Cardiac septum (tissue), 1 donor: Measurements from ENCODE around the gene CHP1. TPM values are rescaled to one million over a fixed set of nuclear protein-coding genes. Genes with fewer than 3 reads are reported as not detected.
"Not testable (repeated sequence)": the region's sequence is repeated elsewhere in the genome, so short reads cannot be mapped to it uniquely, and the experiment has no call there.

Experiments
- DNase-seq: peaks from one replicate; pipeline ENCODE4 v3.0.0-alpha.2; 2020; ENCODE audit warnings: low spot score
- intact Hi-C: fragments of 100-400 bp; cut with DNase I; formaldehyde crosslinking; loops from one replicate; pipeline ENCODE4 v1.14.0; 2022
- long read RNA-seq: library from polyadenylated mRNA; unstranded; transcript quantifications from one replicate; pipeline ENCODE4 v2.0.0, GENCODE V29; 2021
- total RNA-seq: library from RNA; stranded (reverse); fragmentation: NEBNext Ultra II Directional; extraction: Animal tissue kit (Norgen Biotek cat#: 25700); gene quantifications from one replicate; pipeline ENCODE4 v1.2.1, GENCODE V29; 2021
- donor health status: DM: no; HTN: no; CAD: no.

CHP1 gene
- 104 TPM for total RNA-seq
- long read RNA-seq, partial matches to known transcripts: 1 of 13 reads
- long read RNA-seq, other reads (novel, unspliced or antisense): 8 of 13 reads

DNA sequence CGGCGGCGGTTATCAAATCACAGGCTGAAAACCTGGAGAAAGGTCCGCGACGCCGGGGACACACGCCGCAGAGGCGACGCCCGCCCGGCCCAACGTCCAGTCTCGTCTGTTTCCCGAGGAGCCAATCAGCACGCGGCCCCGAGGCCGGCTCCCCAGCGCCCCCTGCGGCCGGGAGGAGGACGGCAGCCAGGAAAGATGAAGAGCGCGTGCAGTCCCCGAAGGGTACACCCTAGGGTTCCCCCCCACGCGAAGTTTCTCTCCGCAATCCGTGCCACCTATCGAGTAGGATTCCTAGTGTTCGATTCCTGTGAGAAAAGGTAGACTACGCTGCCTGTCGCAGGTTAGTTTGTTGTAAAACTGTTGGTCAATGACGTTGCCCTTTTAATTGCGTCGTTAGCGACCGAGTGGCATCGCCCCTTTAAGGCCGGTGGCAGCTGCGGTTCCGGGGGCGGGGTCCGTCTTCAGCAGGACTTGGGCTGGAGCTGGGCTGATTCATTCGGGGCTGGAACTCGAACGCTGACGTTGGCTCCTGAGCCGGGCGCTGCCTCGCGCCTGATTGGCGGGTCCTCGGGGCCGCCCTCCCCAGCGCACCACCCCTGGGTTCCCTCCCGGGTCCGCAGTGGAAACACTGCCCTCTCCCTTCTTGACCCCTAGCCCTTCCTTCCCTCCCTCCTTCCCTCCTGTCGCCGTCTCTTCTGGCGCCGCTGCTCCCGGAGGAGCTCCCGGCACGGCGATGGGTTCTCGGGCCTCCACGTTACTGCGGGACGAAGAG lies at the start of gene CHP1, which contains the start of gene EXD1:
Gene CHP1 (plus strand): TSS at position 619 of the 772 bp plus-strand sequence. CDS start 115 bp downstream, at position 734.
Gene EXD1 (minus strand): TSS at position 108 of the 772 bp plus-strand sequence. CDS start 4,182 bp downstream, outside the sequence.
- DNase-seq: peak; percentile 99
- intact Hi-C loops: loop anchor here (1.0 to 2.0 kb wide), 2 partner anchors 52 to 114 kb away; partner anchors contain the start of gene INO80

DNA sequence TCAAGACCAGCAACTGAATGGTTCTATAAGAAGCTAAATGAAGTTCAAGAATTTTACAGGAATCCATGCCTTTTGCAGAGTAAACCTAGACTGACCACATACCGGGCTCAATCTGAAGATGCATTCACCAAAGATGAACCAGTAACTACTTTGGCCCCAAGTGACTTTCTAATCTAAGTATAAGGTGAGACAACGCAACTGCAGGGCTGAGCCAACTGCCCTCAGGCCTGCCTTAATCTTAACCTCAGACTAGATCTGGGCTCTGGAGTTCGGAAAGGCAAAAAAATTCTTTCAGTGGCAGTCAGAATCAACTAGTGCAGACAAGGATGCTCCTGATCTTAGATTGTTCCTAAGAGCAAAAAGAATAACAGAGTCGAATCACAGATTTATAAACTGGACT lies 48.8 kb upstream of the CHP1 start:
- intact Hi-C loops: loop anchor here (5.0 to 10.0 kb wide), 2 partner anchors 275 to 327 kb away; no protein-coding TSS in a partner anchor
- no peak for DNase-seq

DNA sequence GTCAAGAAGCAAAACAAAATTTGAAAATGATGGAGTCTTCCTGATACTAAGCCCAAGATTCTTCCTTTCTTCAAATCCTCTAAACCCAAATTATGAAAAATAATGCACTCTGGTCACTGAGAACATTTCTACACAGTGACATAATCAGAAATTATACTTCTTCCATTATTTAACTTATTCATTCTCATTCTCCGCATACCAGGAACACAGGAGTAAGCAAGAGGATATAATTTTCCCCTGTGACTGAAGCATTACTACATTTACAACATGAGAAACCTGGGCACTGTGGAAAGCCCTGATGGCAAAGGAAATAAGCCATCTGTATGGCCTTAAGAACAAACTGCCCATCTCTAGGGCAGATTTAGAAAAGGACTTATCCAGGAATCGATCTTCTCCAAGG lies 47.5 kb upstream of the CHP1 start:
- no peak for DNase-seq
- intact Hi-C loops: loop anchor here (5.0 to 10.0 kb wide), 2 partner anchors 276 to 329 kb away; no protein-coding TSS in a partner anchor

DNA sequence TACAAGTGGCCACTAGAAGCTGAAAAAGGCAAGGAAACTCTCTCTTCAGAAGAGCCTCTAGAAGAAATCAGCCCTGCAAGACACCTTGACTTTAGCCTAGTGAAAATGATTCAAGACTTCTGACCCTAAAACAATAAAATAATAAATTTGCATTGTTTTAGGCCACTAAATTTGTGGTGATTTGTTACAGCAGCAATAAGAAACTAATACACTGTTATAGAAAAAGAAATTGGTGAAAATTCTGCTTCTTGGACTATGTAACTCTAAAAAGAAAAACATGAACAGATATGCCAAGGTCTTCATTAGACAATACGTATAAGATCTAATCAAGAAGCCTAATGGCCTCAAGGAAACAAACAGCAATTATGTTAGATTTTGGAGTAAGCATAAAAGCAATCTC lies 36.6 kb upstream of the CHP1 start:
- intact Hi-C loops: no loop called here
- DNase-seq: no peak

DNA sequence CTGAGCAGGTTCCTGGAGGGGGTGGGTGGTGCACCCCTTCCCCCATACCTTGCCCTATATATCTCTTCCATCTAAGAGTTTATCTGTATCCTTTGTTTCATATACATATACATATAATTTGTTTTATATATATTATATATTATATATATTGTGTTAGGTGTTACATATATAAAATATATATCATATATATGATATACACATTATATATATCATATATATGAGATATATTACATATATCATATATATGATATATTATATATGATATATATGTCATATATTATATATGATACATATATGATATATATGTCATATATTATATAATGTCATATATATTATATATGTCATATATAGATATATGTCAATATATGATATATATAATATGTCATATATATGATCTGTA lies 31.6 kb upstream of the CHP1 start:
- DNase-seq: no peak
- intact Hi-C loops: no loop called here

DNA sequence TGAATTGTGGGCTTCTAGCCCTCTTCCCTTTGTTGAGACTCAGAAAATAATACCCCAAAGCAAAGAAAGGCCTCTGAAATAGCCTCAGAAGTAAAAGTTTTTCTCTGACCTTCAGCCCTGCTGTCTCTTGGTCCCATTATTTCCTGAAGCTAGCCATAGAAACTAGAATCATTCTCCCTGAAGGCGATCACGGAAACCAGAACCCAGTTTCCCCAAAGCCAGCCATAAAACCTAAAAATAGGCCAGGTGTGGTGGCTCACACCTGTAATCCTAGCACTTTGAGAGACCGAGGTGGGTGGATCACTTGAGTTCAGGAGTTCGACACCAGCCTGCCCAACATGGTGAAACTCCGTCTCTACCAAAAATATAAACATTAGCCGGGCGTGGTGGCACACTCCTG lies 27.7 kb upstream of the CHP1 start:
- intact Hi-C loops: no loop called here
- no peak for DNase-seq

DNA sequence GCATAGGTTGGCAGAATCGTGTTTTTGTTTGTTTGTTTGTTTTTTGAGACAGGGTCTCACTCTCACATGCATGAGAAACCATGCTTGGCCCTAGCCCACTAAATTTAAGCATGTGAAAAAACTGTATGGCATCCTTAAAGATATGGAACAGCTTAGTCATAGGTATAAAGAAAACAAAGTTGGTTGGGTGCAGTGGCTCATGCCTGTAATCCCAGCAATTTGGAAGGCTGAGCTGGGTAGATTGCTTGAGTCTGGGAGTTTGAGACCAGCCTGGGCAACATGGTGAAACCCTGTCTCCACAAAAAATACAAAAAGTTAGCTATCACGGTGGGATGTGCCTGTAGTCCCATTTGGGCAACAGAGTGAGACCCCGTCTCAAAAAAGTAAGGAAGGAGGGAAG lies 25.8 kb upstream of the CHP1 start:
- intact Hi-C loops: no loop called here
- DNase-seq: no peak

DNA sequence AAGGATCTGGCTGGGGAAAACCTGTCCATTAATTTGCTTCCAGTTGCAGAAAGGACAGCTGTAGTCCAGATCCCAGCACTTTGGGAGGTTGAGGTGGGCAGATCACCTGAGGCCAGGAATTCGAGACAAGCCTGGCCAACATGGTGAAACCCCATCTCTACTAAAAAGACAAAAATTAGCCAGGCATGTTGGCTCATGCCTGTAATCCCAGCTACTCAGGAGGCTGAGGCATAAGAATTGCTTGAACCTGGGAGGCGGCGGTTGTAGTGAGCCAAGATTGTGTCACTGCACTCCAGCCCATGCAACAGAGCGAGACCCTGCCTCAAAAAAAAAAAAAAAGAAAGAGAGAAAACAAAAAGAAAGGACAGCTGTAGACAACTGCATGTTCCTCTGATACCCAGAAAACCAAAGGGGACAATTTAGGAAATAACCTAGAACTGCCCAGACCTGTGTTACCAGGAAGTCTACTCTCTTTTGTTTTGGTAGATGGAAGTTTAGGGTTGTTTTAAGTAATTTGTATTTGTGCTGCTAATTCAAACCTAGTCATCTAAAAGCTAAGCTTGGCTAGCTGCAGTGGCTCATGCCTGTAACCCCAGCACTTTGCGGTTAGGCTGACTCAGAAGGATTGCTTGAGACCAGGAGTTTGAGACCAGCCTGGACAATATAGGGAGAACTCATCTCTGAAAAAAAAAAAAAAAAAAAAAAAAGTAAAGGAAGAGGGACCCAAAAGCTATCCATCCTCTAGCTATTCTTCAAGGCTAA lies 23.2 kb upstream of the CHP1 start:
- intact Hi-C loops: no loop called here
- no peak for DNase-seq

DNA sequence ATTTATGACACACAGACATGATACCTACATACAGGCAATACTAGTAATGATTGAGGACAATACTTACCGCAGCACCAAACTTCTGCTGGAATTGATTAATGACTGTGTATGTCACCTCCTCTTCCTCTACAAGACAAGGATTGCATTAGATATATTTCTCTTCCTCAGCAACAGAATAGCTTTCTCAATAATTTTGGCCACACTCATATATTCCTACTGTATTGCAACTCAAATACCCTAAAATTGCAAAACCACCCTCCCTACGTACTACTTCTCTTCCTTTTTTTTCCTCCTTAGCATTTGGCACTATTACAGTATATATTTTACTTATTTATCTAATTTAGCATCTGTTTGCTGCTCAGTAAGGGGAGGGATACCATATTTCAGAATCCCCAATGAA lies 15.4 kb upstream of the CHP1 start:
- intact Hi-C loops: no loop called here
- DNase-seq: no peak

DNA sequence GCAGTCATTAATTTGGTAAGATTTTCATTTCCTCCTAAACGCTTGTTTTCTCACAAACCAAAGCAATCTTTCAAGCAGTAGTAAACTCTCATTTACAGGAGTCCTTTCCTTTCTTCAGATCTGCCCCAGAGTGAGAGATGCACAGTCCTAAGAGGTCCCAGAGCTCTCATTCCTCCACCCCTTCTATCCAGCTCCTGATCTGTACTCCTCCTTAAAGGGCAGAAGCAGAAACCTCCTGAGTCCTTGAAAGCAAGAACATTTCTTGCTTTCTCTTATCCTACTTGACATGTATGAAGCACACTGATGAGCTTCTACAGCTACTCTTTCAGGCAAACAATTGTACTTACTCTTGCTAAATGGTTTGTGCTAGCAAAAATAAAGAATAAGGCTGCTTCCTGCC lies 12.2 kb upstream of the CHP1 start:
- no peak for DNase-seq
- intact Hi-C loops: no loop called here

DNA sequence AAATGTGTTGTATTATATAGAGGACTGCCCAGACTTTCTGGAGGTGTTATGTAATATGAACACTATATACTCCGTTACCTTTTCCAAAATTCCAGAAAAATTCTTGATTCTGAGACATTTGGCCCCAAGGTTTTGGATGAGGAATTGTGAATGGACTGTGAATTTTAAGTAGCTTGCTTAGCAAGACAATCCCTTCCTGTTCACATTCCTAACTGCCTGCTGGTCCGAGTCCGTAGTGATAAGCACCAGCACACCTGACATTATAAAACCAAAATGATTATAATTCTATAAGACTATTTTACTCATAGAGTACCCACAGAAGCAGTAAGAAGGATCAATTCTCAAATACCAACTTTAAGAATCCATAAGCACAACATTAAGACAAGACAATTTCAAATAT lies 11.7 kb upstream of the CHP1 start:
- no peak for DNase-seq
- intact Hi-C loops: no loop called here

DNA sequence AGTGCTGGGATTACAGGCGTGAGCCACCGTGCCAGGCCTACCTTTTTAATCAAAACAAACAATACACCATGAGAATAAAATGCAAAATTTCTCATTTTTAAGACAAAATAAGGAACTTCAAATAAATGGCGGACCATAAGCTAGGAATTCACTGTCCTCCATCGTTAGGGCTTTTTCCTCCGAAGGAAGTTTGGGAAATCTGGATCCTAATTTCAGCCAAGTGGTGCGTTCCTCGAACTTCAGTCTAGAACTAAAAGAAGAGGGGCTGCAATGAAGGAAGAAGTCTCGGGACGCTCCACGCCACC lies 771 bp upstream of the CHP1 start:
- DNase-seq: no peak
- intact Hi-C loops: loop anchor here (2.0 kb wide), 1 partner anchor 113 kb away; the partner anchor contains the start of gene INO80

DNA sequence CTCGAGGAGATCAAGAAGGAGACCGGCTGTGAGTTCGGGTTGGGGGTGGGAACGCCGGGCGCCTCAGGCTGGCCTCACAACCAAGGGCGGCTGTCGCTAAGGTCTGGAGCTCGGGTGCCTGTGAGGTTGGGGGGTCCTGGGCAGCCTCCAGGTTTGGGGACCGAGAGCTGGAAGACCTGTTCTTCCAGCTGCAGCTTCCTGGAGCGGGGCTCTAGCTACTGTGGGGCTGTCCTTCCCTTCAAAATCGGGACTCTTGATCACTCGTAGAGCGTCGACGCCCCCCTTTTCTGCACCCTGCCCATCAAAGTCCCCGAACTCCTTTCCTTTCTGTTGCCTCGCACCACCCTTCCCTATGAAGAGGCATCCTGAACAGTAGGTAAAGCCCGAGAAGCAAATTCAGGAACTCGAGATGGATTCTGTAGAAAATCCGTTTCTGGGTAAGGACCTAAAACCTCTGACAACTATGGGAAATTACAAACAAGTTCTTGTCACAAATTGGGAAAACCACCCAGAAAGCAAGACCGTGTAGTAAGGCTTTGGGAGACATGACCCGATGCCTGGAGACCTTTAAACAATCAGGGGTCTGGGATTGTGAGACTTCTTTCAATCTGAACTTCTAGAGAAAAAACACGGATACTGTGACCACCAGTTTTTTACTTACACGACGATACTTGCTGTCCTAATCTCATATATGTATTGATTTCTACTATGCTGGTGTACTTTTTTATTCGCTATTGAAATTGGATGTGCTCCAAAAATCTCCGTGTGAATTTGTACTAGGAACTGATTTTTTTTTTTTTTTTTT lies 556 bp downstream of the CHP1 start:
- intact Hi-C loops: loop anchor here (1.0 to 2.0 kb wide), 2 partner anchors 52 to 115 kb away; partner anchors contain the start of gene INO80

DNA sequence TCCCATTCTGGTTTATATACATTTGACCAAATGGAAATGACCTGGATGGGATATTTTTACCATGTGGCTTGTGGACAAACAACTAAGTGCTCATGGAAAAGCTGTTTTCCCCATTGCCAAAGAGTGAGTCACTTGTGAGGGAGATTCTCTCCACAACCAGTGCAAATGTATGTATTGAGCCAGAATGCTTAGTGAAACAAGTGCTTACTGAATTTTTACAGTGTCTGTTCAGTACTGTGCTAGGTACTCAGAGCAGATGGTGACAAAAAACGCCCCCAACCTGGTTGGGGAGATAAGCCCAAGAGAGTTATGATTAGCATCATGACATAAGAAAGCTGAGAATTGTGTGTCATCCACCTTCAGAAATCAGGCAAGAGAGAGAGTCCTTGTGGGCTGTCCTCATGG lies 2.3 kb downstream of the CHP1 start:
- DNase-seq: no peak
- intact Hi-C loops: no loop called here

More for the DNA sequence above, 556 bp downstream of the CHP1 start:
- DNase-seq: no peak

DNA sequence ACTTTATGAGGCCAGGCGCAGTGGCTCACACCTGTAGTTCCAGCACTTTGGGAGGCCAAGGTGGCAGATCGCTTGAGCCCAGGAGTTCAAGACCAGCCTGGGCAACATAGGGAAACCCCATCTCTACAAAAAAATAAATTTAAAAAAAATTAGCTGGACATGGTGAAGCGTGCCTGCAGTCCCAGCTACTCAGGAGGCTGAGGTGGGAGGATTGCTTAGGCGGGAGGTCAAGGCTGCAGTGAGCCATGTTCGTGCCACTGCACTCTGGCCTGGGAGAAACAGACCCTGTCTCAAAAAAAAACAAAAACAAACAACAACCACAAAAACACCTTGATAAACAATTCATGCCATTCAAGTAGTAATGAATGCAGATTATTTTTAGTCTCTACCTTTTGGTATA lies 4.2 kb downstream of the CHP1 start:
- intact Hi-C loops, DNase-seq: not testable (repeated sequence)

DNA sequence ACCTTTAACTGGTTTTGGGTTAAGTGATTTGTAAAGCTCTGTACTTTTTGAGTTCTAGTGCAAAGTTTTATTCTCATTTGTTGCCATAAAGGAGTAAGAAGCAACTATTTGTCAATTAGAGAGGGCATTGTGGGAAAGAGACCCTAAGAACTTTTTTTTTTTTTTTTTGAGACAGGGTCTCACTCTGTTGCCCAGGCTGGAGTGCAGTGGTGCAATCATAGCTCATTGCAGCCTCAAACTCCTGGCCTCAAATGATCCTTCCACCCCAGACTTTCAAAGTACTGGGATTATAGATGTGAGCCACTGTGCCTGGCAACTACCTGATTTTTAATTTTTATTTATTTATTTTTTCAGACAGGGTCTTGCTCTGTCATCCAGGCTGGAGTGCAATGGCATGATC lies 4.9 kb downstream of the CHP1 start:
- DNase-seq: no peak
- intact Hi-C loops: no loop called here

DNA sequence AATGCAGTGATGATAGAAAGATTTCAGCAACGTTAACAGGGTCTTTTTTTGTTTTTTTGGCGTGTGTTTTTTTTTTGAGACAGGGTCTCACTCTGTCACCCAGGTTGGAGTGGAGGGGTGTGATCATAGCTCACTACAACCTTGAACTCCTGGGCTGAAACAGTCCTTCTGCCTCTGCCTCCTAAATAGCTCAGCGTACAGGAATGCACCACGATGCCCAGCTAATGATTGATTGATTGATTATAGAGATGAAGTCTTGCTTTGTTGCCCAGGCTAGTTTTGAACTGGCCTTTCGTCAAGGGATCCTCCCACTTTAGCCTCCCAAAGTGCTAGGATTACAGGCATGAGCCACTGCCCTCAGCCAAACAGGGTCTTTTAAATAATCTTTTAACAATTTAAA lies 7.0 kb downstream of the CHP1 start:
- intact Hi-C loops: no loop called here
- no peak for DNase-seq

DNA sequence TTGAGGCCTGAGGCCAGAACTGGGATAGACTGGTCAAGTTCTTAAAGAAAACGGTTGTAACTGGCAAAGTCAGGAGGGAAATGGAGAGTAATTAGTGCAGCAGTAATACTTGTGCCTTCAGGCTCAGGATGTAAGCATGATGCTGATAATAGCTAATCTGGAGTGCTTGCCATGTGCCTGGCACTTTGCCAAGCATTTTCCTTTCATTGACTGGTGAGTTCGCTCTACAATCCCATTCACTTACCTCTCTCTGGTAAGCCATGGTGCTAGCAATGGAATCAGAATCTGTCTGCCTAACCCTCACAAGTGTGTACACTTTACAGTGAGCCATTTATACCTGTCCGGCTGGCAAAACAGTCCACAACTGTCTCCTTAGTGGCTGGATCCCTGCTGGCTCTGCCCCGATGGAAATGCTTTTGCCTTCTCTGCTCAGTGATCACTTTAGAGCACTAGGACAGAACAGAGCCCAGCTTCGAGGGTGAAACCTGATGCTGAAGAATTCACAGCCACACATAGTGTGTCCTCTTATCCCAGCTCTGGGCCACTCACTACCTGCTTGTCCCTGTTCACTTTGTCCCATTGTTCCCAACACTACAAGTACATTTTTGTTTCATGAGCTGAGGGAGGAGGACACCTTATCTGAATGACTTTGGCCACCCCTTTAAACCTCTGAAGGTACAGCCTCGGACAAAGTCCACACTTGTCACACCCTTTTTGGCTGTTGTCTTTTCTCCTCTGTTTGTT lies 10.3 kb downstream of the CHP1 start:
- intact Hi-C loops: no loop called here
- no peak for DNase-seq

DNA sequence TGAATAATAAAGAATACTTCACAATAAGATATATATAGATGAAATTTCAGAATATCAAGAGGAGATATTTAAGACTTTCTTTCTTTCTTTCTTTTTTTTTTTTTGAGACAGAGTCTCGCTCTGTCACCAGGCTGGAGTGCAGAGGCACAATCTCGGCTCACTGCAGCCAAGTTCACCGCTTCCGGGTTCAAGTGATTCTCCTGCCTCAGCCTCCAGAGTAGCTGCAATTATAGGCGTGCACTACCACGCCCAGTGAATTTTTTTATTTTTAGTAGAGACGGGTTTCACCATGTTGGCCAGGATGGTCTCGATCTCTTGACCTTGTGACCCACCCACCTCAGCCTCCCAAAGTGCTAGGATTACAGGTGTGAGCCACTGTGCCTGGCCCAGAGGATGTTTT lies 19.7 kb downstream of the CHP1 start:
- intact Hi-C loops, DNase-seq: not testable (repeated sequence)
